NCI-H524 treated with DMSO at 0.1 percent for 48 hours (cell line): ENCODE measurements around the gene ZNF490.
"Not testable (repeated sequence)": the region's sequence is repeated elsewhere in the genome, so short reads cannot be mapped to it uniquely, and the experiment has no call there.

Experiments used
- DNase-seq: peaks from one replicate; lab custom pipeline; 2025; lab: John Stamatoyannopoulos, UW

ZNF490 gene

DNA sequence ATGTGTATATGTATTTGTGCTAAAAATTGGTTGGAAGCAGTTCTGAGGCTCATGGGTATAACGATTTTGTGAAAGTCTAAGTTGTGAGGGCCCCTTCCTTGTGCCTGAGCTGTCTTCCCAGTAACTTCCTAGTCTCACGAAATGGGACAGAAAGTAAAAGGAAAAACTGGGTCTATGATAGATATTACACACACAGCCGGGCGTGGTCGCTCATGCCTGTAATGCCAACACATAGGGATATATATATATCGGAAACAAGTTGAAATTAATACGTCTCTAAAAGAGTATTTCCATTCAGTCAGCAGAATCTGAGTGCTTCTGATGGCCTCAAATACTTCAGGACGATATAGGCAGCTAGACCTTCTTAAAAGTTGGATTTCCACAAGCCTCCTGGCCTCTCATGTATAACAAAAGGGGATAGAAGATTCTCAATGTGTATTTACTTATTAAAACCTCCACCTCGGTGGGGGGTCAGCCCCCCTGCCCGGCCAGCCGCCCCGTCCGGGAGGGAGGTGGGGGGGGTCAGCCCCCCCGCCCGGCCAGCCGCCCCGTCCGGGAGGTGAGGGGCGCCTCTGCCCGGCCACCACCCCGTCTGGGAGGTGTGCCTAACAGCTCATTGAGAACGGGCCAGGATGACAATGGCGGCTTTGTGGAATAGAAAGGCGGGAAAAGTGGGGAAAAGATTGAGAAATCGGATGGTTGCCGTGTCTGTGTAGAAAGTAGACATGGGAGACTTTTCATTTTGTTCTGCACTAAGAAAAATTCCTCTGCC is 10.8 kb upstream of the ZNF490 start:
- not testable (repeated sequence) for DNase-seq

DNA sequence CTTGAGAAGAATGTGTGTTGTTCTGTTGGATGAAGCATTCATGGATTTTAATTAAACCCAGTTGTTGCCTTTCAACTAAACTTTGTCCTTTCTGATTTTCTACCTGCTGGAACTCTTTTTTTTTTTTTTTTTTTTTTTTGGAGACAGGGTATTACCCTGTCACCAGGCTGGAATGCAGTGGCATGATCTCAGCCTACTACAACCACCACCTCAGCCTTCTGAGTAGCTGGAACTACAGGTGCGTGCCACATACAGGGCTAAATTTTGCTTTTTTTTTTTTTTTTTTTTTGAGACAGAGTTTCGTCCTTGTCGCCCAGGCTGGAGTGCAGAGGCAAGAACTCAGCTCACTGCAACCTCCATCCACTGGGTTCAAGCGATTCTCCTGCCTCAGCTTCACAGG is 7.0 kb upstream of the ZNF490 start:
- DNase-seq = no peak

DNA sequence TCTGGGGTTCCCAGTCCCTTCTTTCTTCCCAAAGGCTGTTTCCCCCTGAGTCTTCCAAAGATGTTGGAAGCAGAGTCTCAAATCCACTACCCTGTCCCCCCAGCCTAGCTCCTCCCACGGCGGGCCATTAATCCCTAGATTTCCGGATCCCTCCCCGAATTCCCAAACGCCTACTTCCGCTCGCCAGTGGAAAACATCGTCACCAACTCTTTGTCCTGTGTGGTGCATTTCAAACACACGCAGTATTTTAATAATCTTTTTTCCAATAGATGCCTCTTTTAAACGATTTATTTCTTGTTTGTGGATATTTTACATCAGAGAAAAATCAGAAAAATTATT is 717 bp upstream of the ZNF490 start:
- DNase-seq = peak; percentile 44

DNA sequence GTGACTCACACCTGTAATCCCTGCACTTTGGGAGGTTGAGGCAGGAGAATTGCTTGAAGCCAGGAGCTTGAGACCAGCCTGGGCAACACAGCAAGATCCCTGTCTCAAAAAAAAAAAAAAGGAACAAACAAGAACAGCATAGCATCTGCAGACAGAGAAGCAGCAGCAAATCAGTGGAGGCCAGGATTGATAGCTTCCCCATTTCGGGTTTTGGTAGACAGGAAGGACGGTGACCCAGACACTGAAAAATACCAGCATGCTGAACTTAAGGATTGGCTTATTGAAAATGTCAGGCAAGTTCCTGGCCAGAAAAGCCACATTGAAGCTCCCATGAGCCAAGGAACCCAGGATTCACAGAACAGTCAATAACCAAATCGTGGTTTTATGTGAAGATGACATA is 3.0 kb downstream of the ZNF490 start:
- DNase-seq = no peak

DNA sequence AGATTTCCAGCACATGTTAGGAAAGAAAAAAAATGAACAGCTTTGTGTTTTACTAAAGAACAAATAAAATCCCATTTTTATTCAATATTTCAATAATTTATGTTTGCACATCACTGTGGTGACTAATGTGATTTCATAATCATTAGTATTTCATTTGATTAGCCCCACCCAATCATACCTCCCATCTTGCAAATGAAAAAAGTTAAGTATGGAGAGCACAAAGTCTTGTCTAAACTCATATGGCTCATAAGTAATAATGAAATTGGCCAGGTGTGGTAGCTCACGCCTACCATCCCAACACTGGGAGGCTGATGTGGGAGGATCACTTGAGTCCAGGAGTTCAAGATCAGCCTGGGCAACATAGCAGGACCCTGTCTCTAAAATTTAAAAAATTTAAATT is 3.8 kb downstream of the ZNF490 start:
- DNase-seq = no peak

DNA sequence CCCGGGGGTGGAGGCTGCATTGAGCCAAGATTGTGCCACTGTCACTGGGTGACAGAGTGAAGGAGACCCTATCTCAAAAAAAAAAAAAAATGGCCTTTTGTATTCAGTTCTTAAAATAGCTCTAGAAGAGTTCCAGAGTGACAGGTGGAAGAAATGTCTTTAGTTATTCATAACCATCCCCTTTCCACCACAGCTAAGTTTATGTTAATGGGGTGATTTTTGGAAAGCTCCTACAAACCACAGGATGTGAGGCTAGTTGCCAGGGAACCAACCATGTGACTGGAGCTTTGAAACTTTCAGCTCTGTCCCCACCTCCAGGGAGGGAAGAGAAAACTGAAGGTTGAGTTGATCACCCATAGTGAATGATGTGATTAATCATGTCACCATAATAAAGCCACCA is 6.9 kb downstream of the ZNF490 start:
- DNase-seq = no peak

DNA sequence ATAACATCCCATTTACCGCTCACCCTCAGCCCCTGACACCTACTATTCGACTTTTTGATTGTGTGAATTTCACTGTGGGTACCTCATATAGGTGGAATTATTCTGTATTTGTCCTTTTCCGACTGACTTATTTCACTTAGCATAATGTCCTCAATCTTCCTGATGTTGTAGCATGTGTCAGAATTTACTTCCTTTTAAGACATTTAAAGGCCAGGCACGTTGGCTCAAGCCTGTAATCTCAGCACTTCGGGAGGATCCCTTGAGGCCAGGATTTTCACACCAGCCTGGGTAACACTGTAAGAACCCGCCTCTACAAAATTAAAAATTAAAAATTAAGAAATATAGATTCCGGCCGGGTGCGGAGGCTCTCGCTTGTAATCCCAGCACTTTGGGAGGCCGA is 13.0 kb downstream of the ZNF490 start:
- DNase-seq = no peak

DNA sequence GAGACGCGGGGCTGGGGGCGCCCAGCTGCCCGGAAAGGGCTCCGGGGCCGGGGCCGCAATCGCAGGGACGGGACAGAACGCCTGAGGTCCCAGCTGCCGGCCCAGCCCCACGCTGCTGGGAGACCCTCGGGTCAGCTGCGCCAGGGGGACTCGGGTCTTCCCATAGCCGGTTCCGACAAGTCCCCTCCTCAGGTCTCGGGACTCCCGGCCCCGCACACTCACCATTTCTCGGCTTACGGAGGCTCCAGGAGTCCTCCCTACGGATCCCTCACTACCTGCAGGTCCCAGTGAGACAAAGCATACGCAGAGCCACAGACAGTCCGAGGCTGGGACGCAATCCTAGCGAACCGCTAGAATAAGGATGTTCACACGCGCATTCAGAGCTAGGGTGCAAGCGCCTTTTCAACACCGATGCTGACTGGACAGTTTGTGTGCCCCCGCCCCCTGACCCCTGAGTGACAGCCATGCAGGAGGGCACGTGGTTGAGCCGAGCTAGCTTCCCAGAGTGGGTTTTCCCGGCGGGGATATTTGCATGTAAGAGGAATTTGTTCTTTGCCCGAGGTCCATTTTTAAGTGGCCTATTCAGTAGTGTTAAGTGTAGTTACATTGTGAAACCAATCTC is 13.6 kb downstream of the ZNF490 start:
- DNase-seq = no peak

DNA sequence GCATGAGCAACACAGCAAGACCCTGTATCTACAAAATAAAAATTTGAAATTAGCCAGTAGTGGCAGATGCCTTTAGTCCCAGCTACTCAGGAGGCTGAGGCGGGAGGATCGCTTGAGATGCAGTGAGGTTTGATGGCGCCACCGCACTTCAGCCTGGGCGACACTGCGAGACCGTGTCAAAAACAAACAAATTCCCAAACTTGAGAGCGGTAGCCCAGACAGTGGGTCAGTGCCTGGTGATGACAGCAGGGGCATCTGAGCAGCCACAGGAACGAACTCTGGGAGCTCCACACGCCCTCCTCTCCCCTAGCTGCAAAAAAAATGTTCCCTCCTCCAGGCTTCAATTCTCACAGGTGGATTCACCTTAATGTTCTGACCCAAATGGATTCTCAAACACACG is 14.1 kb downstream of the ZNF490 start:
- DNase-seq = no peak

DNA sequence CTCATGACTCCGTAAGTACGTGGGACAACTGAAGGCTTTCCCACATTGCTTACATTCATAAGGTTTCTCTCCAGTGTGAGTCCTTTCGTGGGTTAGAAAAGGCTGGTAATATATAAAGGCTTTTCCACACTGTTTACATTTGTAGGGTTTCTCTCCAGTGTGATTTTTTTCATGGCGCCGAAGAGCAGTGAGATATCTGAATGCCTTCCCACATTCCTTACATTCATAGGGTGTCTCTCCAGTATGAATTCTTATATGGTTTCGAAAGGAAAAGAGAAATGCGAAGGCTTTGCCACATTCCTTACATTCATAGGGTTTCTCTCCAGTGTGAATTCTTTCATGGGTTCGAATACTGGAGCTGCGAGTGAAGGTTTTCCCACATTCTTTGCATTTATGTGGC is 29.5 kb downstream of the ZNF490 start:
- DNase-seq = no peak

DNA sequence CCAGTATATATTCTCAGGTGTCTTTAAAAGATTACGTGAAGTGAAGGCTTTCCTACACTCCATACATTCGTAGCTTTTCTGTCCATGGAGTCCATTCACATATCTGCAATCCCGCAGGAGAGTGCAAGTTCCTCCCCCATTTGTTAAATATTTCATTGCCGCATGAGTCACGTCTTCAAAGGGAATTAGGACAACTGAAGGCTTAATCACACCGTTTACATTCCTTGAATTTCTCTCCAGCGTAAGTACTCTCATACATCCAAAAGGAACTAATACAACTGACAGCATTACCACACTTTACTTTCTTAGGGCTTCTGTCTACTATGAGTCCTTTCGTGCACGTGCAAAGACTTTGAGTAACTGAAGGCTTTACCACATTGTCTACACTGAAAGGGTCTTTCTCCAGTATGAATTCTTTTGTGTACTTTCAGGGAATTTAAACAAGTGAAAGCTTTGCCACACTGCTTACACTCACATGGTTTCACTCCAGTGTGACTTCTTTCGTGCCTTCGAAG is 30.4 kb downstream of the ZNF490 start:
- no peak for DNase-seq

DNA sequence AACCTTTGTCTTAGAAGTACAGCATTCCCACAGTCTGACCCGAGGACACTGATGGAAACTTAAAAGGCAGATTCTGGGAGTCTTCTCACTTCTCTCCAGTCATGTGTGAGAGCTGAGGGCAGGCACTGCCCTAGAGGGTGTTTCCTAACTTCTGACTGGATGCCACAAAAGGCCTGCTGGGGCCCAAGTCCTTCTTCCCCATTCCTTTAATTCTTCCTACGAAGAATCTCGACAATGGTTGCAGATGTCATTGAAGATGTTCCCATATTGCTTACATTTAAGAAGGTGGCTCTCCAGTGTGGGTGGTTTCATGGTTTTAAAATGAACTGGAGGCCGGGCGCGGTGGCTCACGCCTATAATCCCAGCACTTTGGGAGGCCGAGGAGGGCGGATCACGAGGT is 32.0 kb downstream of the ZNF490 start:
- no peak for DNase-seq

DNA sequence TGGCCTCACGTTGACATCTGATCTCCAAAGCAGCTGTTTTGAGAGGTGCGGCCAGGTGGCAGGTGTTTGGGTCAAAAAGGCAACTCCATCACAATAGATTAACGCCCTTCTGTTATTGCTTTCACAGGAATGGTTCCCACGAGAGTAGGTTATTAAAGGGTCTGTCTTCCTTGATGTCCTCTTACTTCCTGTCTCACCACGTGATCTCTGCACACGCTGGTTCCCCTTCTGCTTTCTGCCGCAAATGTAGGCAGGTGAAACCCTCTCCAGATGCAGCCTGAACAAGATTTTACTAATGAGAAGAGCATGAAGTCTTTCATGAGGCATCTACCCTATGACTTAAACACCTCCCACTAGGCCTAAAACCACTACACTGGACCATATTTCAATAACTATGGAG is 36.6 kb downstream of the ZNF490 start:
- DNase-seq = no peak

DNA sequence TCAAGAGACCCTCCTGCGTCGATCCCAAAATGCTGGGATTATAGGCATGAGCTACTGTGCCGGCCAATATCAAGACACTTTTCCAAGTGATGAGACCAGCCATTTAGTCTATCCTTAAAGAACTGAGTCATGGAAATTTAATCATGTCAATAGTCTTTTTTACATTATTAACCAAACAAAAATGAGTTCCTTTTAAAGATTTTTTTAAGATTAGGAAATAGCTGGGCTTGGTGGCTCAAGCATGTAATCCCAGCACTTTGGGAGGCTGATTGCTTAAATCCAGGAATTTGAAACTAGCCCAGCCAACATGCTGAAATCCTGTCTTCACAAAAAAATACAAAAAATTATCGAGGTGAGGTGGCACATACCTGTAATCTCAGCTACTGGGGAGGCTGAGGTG is 42.7 kb downstream of the ZNF490 start:
- no peak for DNase-seq

DNA sequence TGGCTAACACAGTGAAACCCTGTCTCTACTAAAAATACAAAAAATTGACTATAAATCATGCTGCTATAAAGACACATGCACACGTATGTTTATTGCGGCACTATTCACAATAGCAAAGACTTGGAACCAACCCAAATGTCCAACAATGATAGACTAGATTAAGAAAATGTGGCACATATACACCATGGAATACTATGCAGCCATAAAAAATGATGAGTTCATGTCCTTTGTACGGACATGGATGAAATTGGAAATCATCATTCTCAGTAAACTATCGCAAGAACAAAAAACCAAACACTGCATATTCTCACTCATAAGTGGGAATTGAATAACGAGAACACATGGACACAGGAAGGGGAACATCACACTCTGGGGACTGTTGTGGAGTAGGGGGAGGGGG is 44.2 kb downstream of the ZNF490 start:
- not testable (repeated sequence) for DNase-seq

DNA sequence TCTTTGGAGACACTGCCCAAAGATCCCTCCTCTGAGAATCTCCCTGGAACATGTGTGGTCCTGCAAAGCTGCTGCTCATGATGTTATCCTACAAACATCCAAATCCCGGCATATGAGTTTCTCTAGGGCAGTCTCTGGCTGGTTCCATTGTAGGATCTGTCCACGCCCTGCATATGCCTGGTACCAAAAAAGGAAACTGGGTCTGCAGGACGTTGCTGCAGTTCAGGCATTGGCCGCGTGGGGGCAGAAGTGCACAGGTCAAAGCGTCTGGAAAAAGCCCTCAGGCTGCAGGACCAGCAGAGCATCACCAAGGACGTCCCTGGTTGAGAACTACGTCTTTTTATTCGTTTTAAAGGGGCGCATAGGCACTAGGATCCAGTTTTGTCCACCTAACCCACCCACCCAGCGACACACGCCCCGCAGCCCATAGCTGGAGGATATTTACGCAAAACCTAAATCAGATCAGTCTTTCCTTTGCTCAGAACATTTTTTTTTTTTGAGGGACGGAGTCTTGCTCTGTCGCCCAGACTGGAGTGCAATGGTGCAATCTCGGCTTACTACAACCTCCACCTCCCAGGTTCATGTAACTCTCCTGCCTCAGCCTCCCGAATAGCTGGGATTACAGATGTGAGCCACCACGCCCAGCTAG is 46.5 kb downstream of the ZNF490 start:
- peak; percentile 30 for DNase-seq

DNA sequence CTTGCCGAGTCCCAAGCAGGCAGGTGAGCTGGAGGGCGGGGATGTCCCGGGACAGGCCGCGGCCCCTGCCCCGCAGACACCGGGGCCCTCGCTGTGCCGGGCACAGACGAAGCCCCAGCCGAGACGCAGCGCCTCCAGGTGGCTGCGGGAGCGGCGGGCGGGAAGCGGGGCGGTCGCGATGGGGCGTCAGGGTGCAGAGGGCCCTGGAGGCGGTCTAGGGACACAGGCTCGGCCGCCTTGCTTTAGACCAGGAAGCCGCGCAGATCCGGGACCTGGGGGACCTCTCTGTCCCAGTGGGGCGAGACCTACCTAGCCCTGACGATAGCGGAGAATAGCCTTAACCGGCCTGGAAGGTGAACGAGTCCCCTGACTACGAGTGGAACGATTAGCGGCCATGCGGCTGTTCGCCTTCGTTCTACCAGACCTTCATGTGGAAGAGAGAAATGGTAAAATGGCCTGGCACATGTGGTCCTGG is 55.1 kb downstream of the ZNF490 start:
- DNase-seq = no peak

DNA sequence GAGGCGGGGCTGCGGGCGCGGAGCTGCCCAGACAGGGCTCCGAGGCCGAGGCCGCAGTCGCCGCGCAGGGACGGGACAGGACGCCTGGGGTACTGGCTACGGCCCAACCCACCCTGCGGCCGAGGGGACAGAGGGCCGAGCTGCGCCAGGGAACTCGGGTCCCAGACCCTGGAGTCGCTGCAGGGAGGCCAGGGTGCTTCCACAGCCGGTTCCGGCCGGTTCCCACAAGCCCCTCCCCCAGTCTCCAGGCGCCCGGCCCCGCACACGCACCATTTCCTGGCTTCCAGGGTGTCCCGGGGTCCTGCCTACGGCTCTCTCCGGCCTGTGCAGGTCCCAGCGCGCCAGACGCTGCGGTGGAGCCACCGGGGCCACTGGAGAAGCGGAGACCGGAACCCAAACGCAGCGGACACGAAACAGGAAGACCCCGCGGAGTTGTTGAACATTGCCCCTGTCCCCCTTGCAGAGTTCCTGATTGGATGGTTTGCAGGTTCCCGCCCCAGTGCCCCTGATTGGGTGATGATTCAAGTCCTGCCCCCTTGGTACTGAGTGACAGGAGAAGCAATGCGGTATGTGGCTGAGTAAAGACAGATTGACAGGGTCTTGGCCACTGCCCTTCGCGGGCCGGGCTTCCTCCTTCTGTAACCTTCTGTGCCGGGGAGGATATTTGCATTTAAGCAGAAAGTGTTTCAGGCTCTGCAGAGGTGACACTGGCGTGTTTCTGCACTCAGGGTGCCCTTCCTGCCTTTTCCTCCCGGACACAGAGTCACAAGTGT is 59.4 kb downstream of the ZNF490 start, which contains the start of gene ZNF564:
ZNF564 (minus strand) TSS at position 423 of the 773 bp plus-strand sequence; CDS start at position 273, 150 bp downstream.
- peak; percentile 98 for DNase-seq

DNA sequence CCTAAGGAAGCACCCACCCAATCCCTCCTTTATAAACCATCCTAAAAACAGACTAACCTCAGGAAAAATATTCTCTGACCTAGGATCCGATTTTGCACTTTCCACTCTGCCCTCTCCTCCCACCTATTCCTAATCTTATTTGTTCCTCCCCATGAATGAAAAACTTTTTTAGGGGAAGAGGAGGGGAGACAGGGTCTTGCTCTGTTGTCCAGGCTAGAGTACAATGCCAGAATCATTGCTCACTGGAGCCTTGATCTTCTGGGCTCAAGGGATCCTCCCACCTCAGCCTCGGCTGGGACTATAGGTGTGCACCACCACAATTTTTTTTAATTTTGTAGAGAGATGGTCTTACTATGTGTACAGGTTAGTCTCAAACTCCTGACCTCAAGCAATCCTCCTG is 63.7 kb downstream of the ZNF490 start:
- DNase-seq = no peak

DNA sequence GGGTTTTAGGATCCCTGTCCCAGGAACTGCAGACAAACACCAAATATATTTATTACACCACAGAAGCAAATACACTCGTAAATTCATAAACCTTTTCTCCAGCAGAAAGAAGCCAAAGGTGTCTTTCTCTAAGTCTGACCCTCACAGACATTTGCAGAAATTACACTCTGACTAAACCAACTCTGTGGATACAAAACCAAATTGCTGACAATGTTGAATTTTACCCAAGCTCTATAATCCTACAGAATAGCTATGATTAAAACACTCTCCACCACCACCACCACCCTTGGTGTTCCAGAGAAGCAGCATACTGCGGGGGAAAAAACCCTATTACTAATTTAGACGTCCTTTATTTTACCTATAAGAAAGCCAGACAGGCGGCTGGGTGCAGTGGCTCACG is 64.5 kb downstream of the ZNF490 start:
- DNase-seq = no peak

DNA sequence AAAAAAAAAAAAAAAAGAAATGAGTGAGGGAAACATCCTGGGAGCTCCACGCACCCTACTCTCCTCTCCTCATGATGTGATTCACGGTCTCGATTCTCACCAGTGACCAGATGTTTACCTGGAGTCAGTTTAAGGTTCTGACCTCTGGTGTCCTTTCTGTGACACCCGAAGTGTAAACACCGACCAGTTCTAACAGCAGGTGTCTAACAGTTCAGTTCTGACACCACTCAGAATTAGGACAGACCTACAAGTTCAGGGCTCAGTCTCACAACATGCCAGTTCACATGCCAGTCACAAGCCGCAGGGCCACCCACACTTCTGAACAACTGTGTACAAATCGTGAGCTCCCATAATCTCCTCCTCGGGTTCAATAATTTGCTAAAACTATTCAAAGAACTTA is 65.3 kb downstream of the ZNF490 start:
- no peak for DNase-seq

DNA sequence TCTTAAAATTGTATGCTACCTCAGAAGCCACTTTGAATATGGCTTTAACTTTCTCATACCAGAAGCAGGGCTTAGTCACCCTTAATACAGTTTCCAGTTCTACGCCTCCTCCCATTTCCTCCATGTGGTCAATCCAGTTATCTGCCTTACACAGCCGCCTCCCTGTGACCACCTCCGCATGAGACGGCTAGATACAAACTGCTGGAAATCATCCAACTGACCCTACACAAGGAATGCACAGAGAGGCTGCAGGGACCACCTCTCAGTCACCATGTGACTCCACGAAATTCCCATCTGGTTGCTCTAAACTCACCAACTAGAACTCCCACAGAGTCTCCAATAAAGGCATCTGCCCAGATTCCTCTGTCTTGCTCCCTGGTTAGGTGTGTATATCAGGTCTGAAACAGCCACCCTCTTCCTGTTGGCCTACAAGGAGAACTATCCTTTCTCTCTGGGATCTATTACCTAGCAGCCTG is 66.2 kb downstream of the ZNF490 start:
- no peak for DNase-seq
